Thyroid gland (tissue), 4 donors: ENCODE measurements around the gene EHD4.

Experiments
- CTCF ChIP-seq, 6 experiments: fragments of 200-600 bp in 3 of 6; fragments of 450-650 bp in 3 of 6; sonication (generic) in 3 of 6; IDR thresholded peaks; one replicate each; pipeline ENCODE4 v1.5.1; 2016 to 2019; ENCODE audit warnings: antibody characterized with exemption in 6 of 6, mild to moderate bottlenecking in 2 of 6, inconsistent platforms in 1 of 6, moderate library complexity in 1 of 6
- POLR2A ChIP-seq, 2 donors: fragments of 450-650 bp; IDR thresholded peaks; one replicate each; pipeline ENCODE4 v1.6.1; 2017; ENCODE audit warnings: antibody characterized with exemption in 2 of 2, mild to moderate bottlenecking in 2 of 2, moderate library complexity in 1 of 2

GRCh38 chr15:41847206-41847605 is 125.2 kb downstream of the EHD4 start:
- TF ChIP-seq CTCF (IDR thresholded peaks at IDR 0.05) (no peak), POLR2A (IDR thresholded peaks at IDR 0.05) (no peak)
